Activated CD8-positive, alpha-beta memory T cell treated with anti-CD3 and anti-CD28 coated beads, Interleukin-2, amount 10 ng/mL, durations not matched to agents 7 days and 5 days (primary cell): Measurements from ENCODE around the gene GRIN2A. TPM values are rescaled to one million over a fixed set of nuclear protein-coding genes. Genes with fewer than 3 reads are reported as not detected.

Experiments used
- ATAC-seq: fragments of 150-1000 bp; cut with Tn5 transposase; one replicate; pipeline ENCODE4 v1.10.0; 2021; ENCODE audit warnings: moderate library complexity
- CTCF ChIA-PET: fragments of 350-600 bp; sonication (Branson Sonifier 250); formaldehyde crosslinking; loops from one replicate; lab custom pipeline; 2021; ENCODE audit warnings: antibody characterized with exemption; lab: Charles Lee
- DNase-seq: peaks from one replicate; pipeline ENCODE4 v3.0.0-alpha.2; 2020
- H3K27ac Mint-ChIP-seq: one replicate; pipeline ENCODE4 v1.8.0; 2021; ENCODE audit warnings: mild to moderate bottlenecking, mixed read lengths
- H3K27me3 Mint-ChIP-seq: one replicate; pipeline ENCODE4 v1.8.0; 2021; ENCODE audit warnings: mixed read lengths
- H3K36me3 Mint-ChIP-seq: one replicate; pipeline ENCODE4 v1.8.0; 2021; ENCODE audit warnings: mild to moderate bottlenecking, mixed read lengths
- H3K4me1 Mint-ChIP-seq: one replicate; pipeline ENCODE4 v1.8.0; 2021; ENCODE audit warnings: mixed read lengths
- H3K4me3 Mint-ChIP-seq: one replicate; pipeline ENCODE4 v1.8.0; 2021; ENCODE audit warnings: mild to moderate bottlenecking, moderate library complexity, mixed read lengths
- H3K9me3 Mint-ChIP-seq: one replicate; pipeline ENCODE4 v1.8.0; 2022; ENCODE audit warnings: low read depth, mixed read lengths
- total RNA-seq, 2 experiments: library from RNA; stranded (reverse); gene quantifications; one replicate each; pipeline ENCODE4 v1.2.3, GENCODE V29; 2021

GRIN2A gene
- total RNA-seq, 2 experiments from 2014 or later: not detected

GRCh38 chr16:10083301-10083700 lies 98.9 kb downstream of the GRIN2A start:
- CTCF ChIA-PET: no interaction called here
- no peak overlapping the region for H3K27ac Mint-ChIP-seq
- H3K27me3 Mint-ChIP-seq: no peaks in the 10 kb centered on the region
- ATAC-seq (no peak), DNase-seq (no peak)
- no peaks in the 10 kb centered on the region for H3K36me3 Mint-ChIP-seq
- no peak overlapping the region for H3K4me3 Mint-ChIP-seq
- no peaks in the 10 kb centered on the region for H3K4me1 Mint-ChIP-seq
- H3K9me3 Mint-ChIP-seq: no peaks in the 10 kb centered on the region

GRCh38 chr16:10081201-10081940 lies 100.9 kb downstream of the GRIN2A start:
- H3K27me3 Mint-ChIP-seq: no peaks in the 10 kb centered on the region
- no peak overlapping the region for H3K27ac Mint-ChIP-seq
- ATAC-seq (no peak), DNase-seq (no peak)
- no peaks in the 10 kb centered on the region for H3K36me3 Mint-ChIP-seq
- CTCF ChIA-PET: no interaction called here
- no peak overlapping the region for H3K4me3 Mint-ChIP-seq
- H3K4me1 Mint-ChIP-seq: no peaks in the 10 kb centered on the region
- H3K9me3 Mint-ChIP-seq: no peaks in the 10 kb centered on the region

- ATAC-seq (no peak), DNase-seq (no peak)
- Mint-ChIP-seq H3K4me3 (no peak overlapping the region), H3K27ac (no peak overlapping the region), H3K9me3 (no peaks in the 10 kb centered on the region), H3K27me3 (no peaks in the 10 kb centered on the region), H3K4me1 (no peaks in the 10 kb centered on the region), H3K36me3 (no peaks in the 10 kb centered on the region)
- CTCF ChIA-PET: no interaction called here
Observed at GRCh38 chr16:10080051-10080772, 102.0 kb downstream of the GRIN2A start.

GRCh38 chr16:10078541-10078949 lies 103.7 kb downstream of the GRIN2A start:
- Mint-ChIP-seq H3K4me1 (no peaks in the 10 kb centered on the region), H3K4me3 (no peak overlapping the region), H3K27ac (no peak overlapping the region), H3K27me3 (no peaks in the 10 kb centered on the region), H3K9me3 (no peaks in the 10 kb centered on the region), H3K36me3 (no peaks in the 10 kb centered on the region)
- ATAC-seq (no peak), DNase-seq (no peak)
- CTCF ChIA-PET: no interaction called here

- H3K36me3 Mint-ChIP-seq: no peaks in the 10 kb centered on the region
- no peaks in the 10 kb centered on the region for H3K9me3 Mint-ChIP-seq
- H3K4me3 Mint-ChIP-seq: no peak overlapping the region
Observed at GRCh38 chr16:10077861-10078260, 104.4 kb downstream of the GRIN2A start.

GRCh38 chr16:10076037-10076436 lies 106.2 kb downstream of the GRIN2A start:
- Mint-ChIP-seq H3K27me3 (no peaks in the 10 kb centered on the region), H3K4me1 (no peaks in the 10 kb centered on the region), H3K9me3 (no peaks in the 10 kb centered on the region), H3K36me3 (no peaks in the 10 kb centered on the region), H3K4me3 (no peak overlapping the region), H3K27ac (no peak overlapping the region)
- CTCF ChIA-PET: no interaction called here
- ATAC-seq (no peak), DNase-seq (no peak)

More at GRCh38 chr16:10077861-10078260, 104.4 kb downstream of the GRIN2A start:
- no peak overlapping the region for H3K27ac Mint-ChIP-seq
- CTCF ChIA-PET: no interaction called here
- no peaks in the 10 kb centered on the region for H3K27me3 Mint-ChIP-seq
- no peaks in the 10 kb centered on the region for H3K4me1 Mint-ChIP-seq
- DNase-seq (no peak), ATAC-seq (no peak)

- Mint-ChIP-seq H3K9me3 (no peaks in the 10 kb centered on the region), H3K27ac (no peak overlapping the region), H3K27me3 (no peaks in the 10 kb centered on the region), H3K4me1 (no peaks in the 10 kb centered on the region), H3K36me3 (no peaks in the 10 kb centered on the region), H3K4me3 (no peak overlapping the region)
- DNase-seq: no peak
- no peak for ATAC-seq
- CTCF ChIA-PET: no interaction called here
Observed at GRCh38 chr16:10070591-10070990, 111.6 kb downstream of the GRIN2A start.

- no peaks in the 10 kb centered on the region for H3K36me3 Mint-ChIP-seq
- H3K4me3 Mint-ChIP-seq: no peak overlapping the region
- no peaks in the 10 kb centered on the region for H3K4me1 Mint-ChIP-seq
- no peak for DNase-seq
- H3K9me3 Mint-ChIP-seq: no peaks in the 10 kb centered on the region
- CTCF ChIA-PET: no interaction called here
- no peak for ATAC-seq
- no peaks in the 10 kb centered on the region for H3K27me3 Mint-ChIP-seq
- H3K27ac Mint-ChIP-seq: no peak overlapping the region
Observed at GRCh38 chr16:10069374-10069773, 112.9 kb downstream of the GRIN2A start.

GRCh38 chr16:10067835-10068234 lies 114.4 kb downstream of the GRIN2A start:
- Mint-ChIP-seq H3K4me1 (no peaks in the 10 kb centered on the region), H3K4me3 (no peak overlapping the region), H3K27ac (no peak overlapping the region), H3K36me3 (no peaks in the 10 kb centered on the region), H3K27me3 (no peaks in the 10 kb centered on the region), H3K9me3 (no peaks in the 10 kb centered on the region)
- DNase-seq (no peak), ATAC-seq (no peak)
- CTCF ChIA-PET: no interaction called here

GRCh38 chr16:10067406-10067805 lies 114.8 kb downstream of the GRIN2A start:
- H3K27me3 Mint-ChIP-seq: no peaks in the 10 kb centered on the region
- CTCF ChIA-PET: no interaction called here
- ATAC-seq (no peak), DNase-seq (no peak)
- no peaks in the 10 kb centered on the region for H3K36me3 Mint-ChIP-seq
- no peaks in the 10 kb centered on the region for H3K9me3 Mint-ChIP-seq
- no peak overlapping the region for H3K4me3 Mint-ChIP-seq
- no peaks in the 10 kb centered on the region for H3K4me1 Mint-ChIP-seq
- no peak overlapping the region for H3K27ac Mint-ChIP-seq

GRCh38 chr16:10065019-10065418 lies 117.2 kb downstream of the GRIN2A start:
- DNase-seq (no peak), ATAC-seq (no peak)
- Mint-ChIP-seq H3K4me3 (no peak overlapping the region), H3K27ac (no peak overlapping the region), H3K4me1 (no peaks in the 10 kb centered on the region), H3K36me3 (no peaks in the 10 kb centered on the region), H3K9me3 (no peaks in the 10 kb centered on the region), H3K27me3 (no peaks in the 10 kb centered on the region)
- CTCF ChIA-PET: no interaction called here

GRCh38 chr16:10048850-10049249 lies 133.4 kb downstream of the GRIN2A start:
- H3K4me3 Mint-ChIP-seq: no peak overlapping the region
- no peaks in the 10 kb centered on the region for H3K36me3 Mint-ChIP-seq
- no peaks in the 10 kb centered on the region for H3K4me1 Mint-ChIP-seq
- DNase-seq (no peak), ATAC-seq (no peak)
- no peaks in the 10 kb centered on the region for H3K9me3 Mint-ChIP-seq
- CTCF ChIA-PET: no interaction called here
- no peak overlapping the region for H3K27ac Mint-ChIP-seq
- H3K27me3 Mint-ChIP-seq: no peaks in the 10 kb centered on the region

- H3K4me3 Mint-ChIP-seq: no peak overlapping the region
- CTCF ChIA-PET: no interaction called here
- ATAC-seq (no peak), DNase-seq (no peak)
- H3K27me3 Mint-ChIP-seq: no peaks in the 10 kb centered on the region
- H3K36me3 Mint-ChIP-seq: no peaks in the 10 kb centered on the region
- no peaks in the 10 kb centered on the region for H3K9me3 Mint-ChIP-seq
- no peak overlapping the region for H3K27ac Mint-ChIP-seq
- H3K4me1 Mint-ChIP-seq: no peaks in the 10 kb centered on the region
Observed at GRCh38 chr16:10045947-10046346, 136.3 kb downstream of the GRIN2A start.

- CTCF ChIA-PET: no interaction called here
- Mint-ChIP-seq H3K4me1 (no peaks in the 10 kb centered on the region), H3K27me3 (no peaks in the 10 kb centered on the region), H3K4me3 (no peak overlapping the region), H3K27ac (no peak overlapping the region), H3K36me3 (no peaks in the 10 kb centered on the region), H3K9me3 (no peaks in the 10 kb centered on the region)
- DNase-seq: no peak
- ATAC-seq: no peak
Observed at GRCh38 chr16:10045291-10045775, 136.9 kb downstream of the GRIN2A start.
